Neutrophil (primary cell): ENCODE data around the gene TSPAN18.

ENCODE experiments used
- H3K27ac ChIP-seq: fragments of 200-600 bp; sonication (generic); 2 replicates; pipeline ENCODE4 v1.5.1; 2016; ENCODE audit warnings: mild to moderate bottlenecking, moderate library complexity
- H3K27me3 ChIP-seq: fragments of 200-600 bp; sonication (generic); 2 replicates; pipeline ENCODE4 v1.6.0; 2016; ENCODE audit warnings: mild to moderate bottlenecking
- H3K36me3 ChIP-seq: fragments of 200-600 bp; sonication (generic); 2 replicates; pipeline ENCODE4 v1.5.1; 2017
- H3K4me1 ChIP-seq, 2 experiments: fragments of 200-600 bp in 1 of 2; sonication (generic) in 1 of 2; 1 replicate in 1 of 2; 2 replicates in 1 of 2; pipeline versions ENCODE4 v1.5.1 to v1.6.1; 2013 to 2016; ENCODE audit warnings: low read depth in 1 of 2, low read length in 1 of 2, mild to moderate bottlenecking in 1 of 2, moderate library complexity in 1 of 2; ENCODE audit not compliant: control insufficient read depth in 1 of 2, insufficient read depth in 1 of 2
- H3K4me3 ChIP-seq, 2 experiments: fragments of 200-600 bp in 1 of 2; sonication (generic) in 1 of 2; 1 replicate in 1 of 2; 2 replicates in 1 of 2; pipeline ENCODE4 v1.5.1; 2013 to 2016; ENCODE audit warnings: low read depth in 1 of 2, low read length in 1 of 2, mild to moderate bottlenecking in 1 of 2, moderate library complexity in 1 of 2
- H3K9me3 ChIP-seq: fragments of 200-600 bp; sonication (generic); 2 replicates; pipeline ENCODE4 v1.5.1; 2016
- TF ChIP-seq, protein P1 (sequence below): fragments of 200-600 bp; sonication (generic); IDR thresholded peaks from 2 replicates; pipeline ENCODE4 v1.5.1; 2016; ENCODE audit warnings: antibody characterized with exemption

TSPAN18 gene

GRCh38 chr11:44887636-44888035, 160.9 kb downstream of the TSPAN18 start:
- Histone ChIP-seq H3K36me3 (no peaks in the 10 kb centered on the region), H3K9me3 (no peaks in the 10 kb centered on the region), H3K27me3 (peaks cover 7% of the 10 kb centered on the region), H3K27ac (no peak overlapping the region), H3K4me1 (no peaks in the 10 kb centered on the region), H3K4me3 (no peak overlapping the region)
- TF ChIP-seq, protein P1, sequence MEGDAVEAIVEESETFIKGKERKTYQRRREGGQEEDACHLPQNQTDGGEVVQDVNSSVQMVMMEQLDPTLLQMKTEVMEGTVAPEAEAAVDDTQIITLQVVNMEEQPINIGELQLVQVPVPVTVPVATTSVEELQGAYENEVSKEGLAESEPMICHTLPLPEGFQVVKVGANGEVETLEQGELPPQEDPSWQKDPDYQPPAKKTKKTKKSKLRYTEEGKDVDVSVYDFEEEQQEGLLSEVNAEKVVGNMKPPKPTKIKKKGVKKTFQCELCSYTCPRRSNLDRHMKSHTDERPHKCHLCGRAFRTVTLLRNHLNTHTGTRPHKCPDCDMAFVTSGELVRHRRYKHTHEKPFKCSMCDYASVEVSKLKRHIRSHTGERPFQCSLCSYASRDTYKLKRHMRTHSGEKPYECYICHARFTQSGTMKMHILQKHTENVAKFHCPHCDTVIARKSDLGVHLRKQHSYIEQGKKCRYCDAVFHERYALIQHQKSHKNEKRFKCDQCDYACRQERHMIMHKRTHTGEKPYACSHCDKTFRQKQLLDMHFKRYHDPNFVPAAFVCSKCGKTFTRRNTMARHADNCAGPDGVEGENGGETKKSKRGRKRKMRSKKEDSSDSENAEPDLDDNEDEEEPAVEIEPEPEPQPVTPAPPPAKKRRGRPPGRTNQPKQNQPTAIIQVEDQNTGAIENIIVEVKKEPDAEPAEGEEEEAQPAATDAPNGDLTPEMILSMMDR: no peak

DNA sequence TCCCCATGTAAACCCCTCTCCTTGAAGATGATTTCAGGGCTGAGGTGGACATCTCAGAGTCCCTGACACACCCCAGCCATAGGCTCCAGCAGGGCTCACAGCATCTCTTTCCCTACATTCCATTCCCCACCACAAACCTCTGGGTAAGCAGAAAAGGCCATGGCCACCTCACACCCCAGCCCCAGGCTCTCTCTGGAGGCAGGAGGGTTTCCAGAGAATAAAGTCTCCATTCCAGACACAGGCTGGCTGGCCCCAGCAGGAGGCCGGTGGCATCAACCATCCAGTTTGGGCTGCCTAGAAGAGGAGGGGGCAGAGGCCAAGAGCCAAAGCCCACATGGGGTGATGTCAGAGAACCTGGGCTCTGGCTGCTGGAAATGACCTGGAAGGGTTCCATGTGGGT, 162.5 kb downstream of the TSPAN18 start:
- no peak overlapping the region for H3K27ac ChIP-seq
- H3K4me1 ChIP-seq: no peaks in the 10 kb centered on the region
- no peaks in the 10 kb centered on the region for H3K9me3 ChIP-seq
- TF ChIP-seq, protein P1: no peak
- no peaks in the 10 kb centered on the region for H3K36me3 ChIP-seq
- H3K27me3 ChIP-seq: peaks cover 5% of the 10 kb centered on the region
- no peak overlapping the region for H3K4me3 ChIP-seq

GRCh38 chr11:44892843-44893242, 166.1 kb downstream of the TSPAN18 start:
- H3K4me3 ChIP-seq: no peak overlapping the region
- peaks cover 16% of the 10 kb centered on the region for H3K27me3 ChIP-seq
- TF ChIP-seq, protein P1: no peak
- H3K36me3 ChIP-seq: no peaks in the 10 kb centered on the region
- no peaks in the 10 kb centered on the region for H3K4me1 ChIP-seq
- no peak overlapping the region for H3K27ac ChIP-seq
- H3K9me3 ChIP-seq: no peaks in the 10 kb centered on the region

GRCh38 chr11:44893308-44893822, 166.6 kb downstream of the TSPAN18 start:
- H3K27ac ChIP-seq: no peak overlapping the region
- no peaks in the 10 kb centered on the region for H3K4me1 ChIP-seq
- H3K9me3 ChIP-seq: no peaks in the 10 kb centered on the region
- peaks cover 16% of the 10 kb centered on the region for H3K27me3 ChIP-seq
- TF ChIP-seq, protein P1: no peak
- no peak overlapping the region for H3K4me3 ChIP-seq
- no peaks in the 10 kb centered on the region for H3K36me3 ChIP-seq

DNA sequence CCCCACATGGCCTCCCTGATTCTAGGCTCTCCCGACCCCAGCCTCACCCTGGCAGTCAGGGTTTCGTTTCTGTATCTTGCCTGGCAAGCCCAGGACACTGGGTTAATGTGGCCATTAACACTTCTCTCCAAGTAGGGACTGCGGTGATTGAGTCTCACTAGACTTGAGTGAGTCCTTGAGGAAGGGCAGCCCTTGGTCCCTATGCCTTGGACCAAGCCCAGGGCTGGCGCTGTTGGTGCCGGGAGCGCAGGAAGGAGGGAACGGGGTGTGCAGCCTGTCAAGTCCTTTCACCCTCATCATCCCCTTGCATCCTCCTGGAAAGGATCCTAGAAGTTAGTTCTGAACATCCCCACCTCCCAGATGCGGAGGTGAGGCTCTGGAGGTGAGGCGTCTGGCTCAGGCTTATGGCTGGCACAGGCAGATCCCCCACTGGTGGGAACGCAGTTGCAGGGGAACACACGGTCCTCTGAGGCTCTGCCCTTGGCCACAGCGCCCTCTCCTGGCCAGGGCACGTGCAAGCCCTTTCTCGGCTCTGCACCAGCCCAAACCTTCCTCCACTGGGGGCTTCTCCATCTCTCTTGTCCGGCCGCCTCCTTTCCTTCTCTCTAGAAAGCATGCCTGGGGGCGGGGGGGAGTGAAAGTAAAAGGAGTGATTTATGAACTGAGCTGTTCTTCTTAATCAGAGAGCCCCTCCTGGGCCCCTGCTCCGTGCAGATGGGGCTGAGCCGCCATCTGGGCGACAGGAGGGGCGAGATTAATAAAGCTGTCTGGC, 167.3 kb downstream of the TSPAN18 start:
- H3K9me3 ChIP-seq: no peaks in the 10 kb centered on the region
- no peak overlapping the region for H3K4me3 ChIP-seq
- H3K27me3 ChIP-seq: peaks cover 16% of the 10 kb centered on the region
- H3K36me3 ChIP-seq: no peaks in the 10 kb centered on the region
- H3K27ac ChIP-seq: no peak overlapping the region
- H3K4me1 ChIP-seq: no peaks in the 10 kb centered on the region
- TF ChIP-seq, protein P1: no peak
